Effector memory CD8-positive, alpha-beta T cell (primary cell): ENCODE data around the gene PCGF3.
"Not testable (repeated sequence)": the region's sequence is repeated elsewhere in the genome, so short reads cannot be mapped to it uniquely, and the experiment has no call there.

Experiments
- ATAC-seq: fragments of 150-1000 bp; cut with Tn5 transposase; replicated peaks from 2 replicates; pipeline ENCODE4 v1.10.0; 2021; ENCODE audit warnings: mild to moderate bottlenecking, moderate library complexity
- DNase-seq, 3 experiments: peaks; one replicate each; pipeline ENCODE4 v3.0.0; 2021
- H3K27ac Mint-ChIP-seq, 2 donors: one replicate each; pipeline ENCODE4 v1.8.0; 2022; ENCODE audit warnings: mild to moderate bottlenecking in 2 of 2, mixed read lengths in 2 of 2, moderate library complexity in 2 of 2
- H3K27me3 Mint-ChIP-seq, 2 donors: one replicate each; pipeline ENCODE4 v1.8.0; 2022; ENCODE audit warnings: mixed read lengths in 2 of 2
- H3K36me3 Mint-ChIP-seq: one replicate; pipeline ENCODE4 v1.8.0; 2022; ENCODE audit warnings: mild to moderate bottlenecking, moderate library complexity, mixed read lengths; ENCODE audit not compliant: insufficient read depth
- H3K4me1 Mint-ChIP-seq, 2 donors: one replicate each; pipeline ENCODE4 v1.8.0; 2022; ENCODE audit warnings: low read depth in 2 of 2, mixed read lengths in 2 of 2
- H3K4me3 Mint-ChIP-seq, 2 donors: one replicate each; pipeline ENCODE4 v1.8.0; 2022; ENCODE audit warnings: mild to moderate bottlenecking in 2 of 2, mixed read lengths in 2 of 2, moderate library complexity in 2 of 2
- H3K9me3 Mint-ChIP-seq, 2 donors: one replicate each; pipeline ENCODE4 v1.8.0; 2022; ENCODE audit warnings: mixed read lengths in 2 of 2

Gene PCGF3

DNA sequence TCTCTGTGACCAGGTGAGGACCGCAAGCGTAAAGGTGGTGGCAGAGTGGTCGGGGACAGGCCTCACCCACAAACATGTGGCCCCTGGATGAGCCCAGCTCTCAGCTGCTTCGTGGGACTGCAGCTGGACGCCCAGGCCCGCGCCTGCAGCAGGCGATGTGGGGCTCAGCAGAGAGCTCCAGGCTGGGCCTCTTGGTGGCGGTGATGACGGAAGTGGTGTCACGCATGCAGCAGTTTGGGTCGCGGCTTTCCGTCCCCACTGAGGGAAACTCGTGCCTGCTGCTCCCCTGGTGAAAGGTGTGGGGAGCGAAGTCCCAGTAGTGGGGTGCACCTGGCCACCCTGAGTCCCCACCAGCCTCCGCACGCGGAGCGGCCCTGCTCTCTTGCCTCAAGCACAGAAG lies 26.9 kb downstream of the PCGF3 start:
- no peak overlapping the region for H3K27ac Mint-ChIP-seq
- DNase-seq, result no peak
- H3K36me3 Mint-ChIP-seq, result peaks cover 33% of the 10 kb centered on the region
- no peaks in the 10 kb centered on the region for H3K27me3 Mint-ChIP-seq
- no peak for ATAC-seq
- no peak overlapping the region for H3K4me3 Mint-ChIP-seq
- H3K4me1 Mint-ChIP-seq, result no peaks in the 10 kb centered on the region
- H3K9me3 Mint-ChIP-seq, result no peaks in the 10 kb centered on the region

DNA sequence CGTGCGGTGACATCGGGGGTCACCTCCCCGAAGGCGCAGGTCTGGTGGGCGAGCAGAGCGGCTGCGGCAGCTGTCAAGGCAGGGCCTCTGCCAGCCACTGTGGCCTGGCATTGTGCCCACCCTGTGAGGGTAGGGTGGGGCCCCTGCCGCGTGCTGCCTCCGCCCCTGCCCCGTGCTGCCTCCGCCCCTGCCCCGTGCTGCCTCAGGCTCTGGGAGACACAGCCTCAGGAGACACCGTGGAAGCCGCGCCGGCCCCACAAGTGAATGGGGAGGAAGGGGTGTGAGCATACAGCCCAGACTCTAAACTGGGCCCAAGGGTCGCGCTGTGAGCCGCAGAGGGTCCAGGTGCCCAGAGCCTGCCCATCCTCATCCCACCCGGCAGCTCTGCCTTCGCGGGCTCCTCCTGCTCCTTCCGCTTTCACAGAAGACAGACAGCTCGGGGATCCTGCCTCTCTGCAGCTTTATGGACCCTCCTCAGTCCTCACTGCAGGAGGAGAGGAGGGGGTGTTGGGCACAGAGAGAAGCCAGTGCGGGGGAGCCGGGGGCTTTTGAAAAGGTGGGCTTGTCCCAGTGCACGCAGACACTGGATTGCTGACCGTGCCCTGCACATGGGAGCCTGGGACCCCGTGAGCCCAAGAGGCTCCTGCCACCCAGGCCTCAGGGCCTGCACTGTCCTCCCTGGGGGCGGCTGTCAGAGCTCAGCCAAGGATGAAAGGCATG lies 27.4 kb downstream of the PCGF3 start:
- H3K4me3 Mint-ChIP-seq, result no peak overlapping the region
- H3K9me3 Mint-ChIP-seq, result no peaks in the 10 kb centered on the region
- peaks cover 39% of the 10 kb centered on the region for H3K36me3 Mint-ChIP-seq
- no peak for DNase-seq
- no peaks in the 10 kb centered on the region for H3K27me3 Mint-ChIP-seq
- no peaks in the 10 kb centered on the region for H3K4me1 Mint-ChIP-seq
- no peak overlapping the region for H3K27ac Mint-ChIP-seq
- ATAC-seq, result no peak

DNA sequence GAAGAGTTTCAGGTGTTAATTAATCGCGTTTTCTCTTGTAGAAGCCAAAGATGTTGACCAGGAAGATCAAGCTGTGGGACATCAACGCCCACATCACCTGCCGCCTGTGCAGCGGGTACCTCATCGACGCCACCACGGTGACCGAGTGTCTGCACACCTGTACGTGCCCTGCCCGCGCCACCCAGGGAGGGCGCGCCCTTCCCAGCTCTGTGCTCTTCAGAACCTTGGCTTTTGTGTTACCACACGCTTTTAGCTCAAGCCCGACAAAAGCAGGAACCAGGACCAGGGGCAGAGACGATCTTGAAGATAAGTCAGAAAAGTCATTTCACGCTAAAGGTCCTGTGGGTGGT lies 28.0 kb downstream of the PCGF3 start:
- no peaks in the 10 kb centered on the region for H3K27me3 Mint-ChIP-seq
- ATAC-seq (no peak), DNase-seq (no peak)
- peaks cover 40% of the 10 kb centered on the region for H3K36me3 Mint-ChIP-seq
- H3K4me3 Mint-ChIP-seq, result no peak overlapping the region
- no peak overlapping the region for H3K27ac Mint-ChIP-seq
- H3K9me3 Mint-ChIP-seq, result no peaks in the 10 kb centered on the region
- H3K4me1 Mint-ChIP-seq, result no peaks in the 10 kb centered on the region

DNA sequence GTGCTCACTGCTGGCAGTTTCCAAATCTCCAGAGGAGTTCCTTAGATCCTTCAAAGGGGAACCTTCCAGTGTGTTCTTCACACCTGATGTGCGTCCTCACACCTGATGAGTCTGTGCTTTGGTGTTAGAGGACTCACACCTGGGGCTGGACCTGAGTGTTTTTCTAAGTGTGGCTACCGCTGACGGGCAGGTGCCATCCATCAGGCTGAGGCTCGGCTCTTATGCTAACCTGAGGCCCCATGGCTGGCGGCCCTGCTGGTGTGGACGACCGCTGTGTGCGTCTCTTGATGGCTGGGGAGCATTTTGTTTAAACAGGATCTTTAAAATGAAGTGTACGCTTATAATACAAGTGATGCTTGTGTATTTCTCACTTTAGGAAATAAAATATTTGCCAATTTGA lies 28.4 kb downstream of the PCGF3 start:
- Mint-ChIP-seq H3K4me3 (no peak overlapping the region), H3K4me1 (no peaks in the 10 kb centered on the region), H3K27me3 (no peaks in the 10 kb centered on the region), H3K9me3 (no peaks in the 10 kb centered on the region), H3K27ac (no peak overlapping the region), H3K36me3 (peaks cover 40% of the 10 kb centered on the region)
- ATAC-seq (no peak), DNase-seq (no peak)

DNA sequence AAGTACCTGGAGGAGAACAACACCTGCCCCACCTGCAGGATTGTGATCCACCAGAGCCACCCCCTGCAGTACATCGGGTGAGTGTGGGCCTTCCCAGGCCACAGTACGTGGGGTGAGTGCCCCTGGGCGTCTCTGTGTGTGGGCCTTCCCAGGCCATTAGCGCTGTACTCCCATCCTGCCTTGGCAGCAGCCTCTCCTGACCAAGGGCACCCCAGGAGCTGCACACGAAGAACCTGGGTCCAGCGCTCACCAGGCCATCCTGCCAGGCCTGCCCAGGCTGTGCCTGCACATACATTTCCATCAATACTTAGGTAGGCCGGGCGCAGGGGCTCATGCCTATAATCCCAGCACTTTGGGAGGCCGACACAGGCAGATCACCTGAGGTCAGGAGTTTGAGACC lies 29.3 kb downstream of the PCGF3 start:
- no peak for DNase-seq
- no peaks in the 10 kb centered on the region for H3K4me1 Mint-ChIP-seq
- H3K27ac Mint-ChIP-seq, result peak overlapping the region in 1 of 2 donors; percentile 46
- ATAC-seq, result no peak
- no peak overlapping the region for H3K4me3 Mint-ChIP-seq
- H3K9me3 Mint-ChIP-seq, result no peaks in the 10 kb centered on the region
- H3K27me3 Mint-ChIP-seq, result no peaks in the 10 kb centered on the region
- H3K36me3 Mint-ChIP-seq, result peaks cover 38% of the 10 kb centered on the region

DNA sequence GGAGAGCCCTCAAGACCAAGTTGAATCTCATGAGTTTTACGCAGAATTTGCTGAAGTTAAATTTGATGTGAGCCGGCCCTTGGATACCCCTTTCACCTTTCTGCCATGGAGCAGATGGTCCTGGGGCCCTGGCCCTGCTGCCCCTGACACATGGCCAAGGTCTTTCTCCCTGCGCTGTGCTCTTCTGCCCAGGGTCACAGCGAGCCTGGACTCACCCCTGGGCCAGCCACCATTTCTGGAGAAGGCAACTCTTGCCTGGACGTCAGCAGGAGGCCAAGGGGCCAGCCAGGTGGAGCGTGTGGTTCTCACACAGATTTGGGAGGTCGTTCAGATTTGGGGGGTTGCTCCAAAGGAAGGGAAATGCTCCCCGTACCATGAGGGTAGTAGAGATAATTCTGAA lies 30.0 kb downstream of the PCGF3 start:
- DNase-seq, result no peak
- Mint-ChIP-seq H3K36me3 (peaks cover 41% of the 10 kb centered on the region), H3K27ac (peak overlapping the region in 1 of 2 donors; percentile 46), H3K4me1 (no peaks in the 10 kb centered on the region), H3K4me3 (no peak overlapping the region), H3K27me3 (no peaks in the 10 kb centered on the region), H3K9me3 (no peaks in the 10 kb centered on the region)
- no peak for ATAC-seq

DNA sequence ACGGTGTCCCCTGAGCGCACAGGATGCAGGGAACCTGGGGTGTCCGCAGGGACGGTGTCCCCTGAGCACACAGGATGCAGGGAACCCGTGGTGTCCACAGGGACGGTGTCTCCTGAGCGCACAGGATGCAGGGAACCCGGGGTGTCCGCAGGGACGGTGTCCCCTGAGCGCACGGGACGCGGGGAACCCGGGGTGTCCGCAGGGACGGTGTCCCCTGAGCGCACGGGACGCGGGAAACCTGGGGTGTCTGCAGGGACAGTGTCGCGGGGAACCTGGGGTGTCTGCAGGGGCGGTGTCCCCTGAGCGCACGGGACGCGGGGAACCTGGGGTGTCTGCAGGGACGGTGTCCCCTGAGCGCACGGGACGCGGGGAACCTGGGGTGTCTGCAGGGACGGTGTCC lies 30.9 kb downstream of the PCGF3 start:
- H3K36me3 Mint-ChIP-seq, result peaks cover 41% of the 10 kb centered on the region
- ATAC-seq, H3K9me3 Mint-ChIP-seq, H3K4me1 Mint-ChIP-seq, DNase-seq, H3K4me3 Mint-ChIP-seq, H3K27me3 Mint-ChIP-seq, H3K27ac Mint-ChIP-seq: not testable (repeated sequence)

DNA sequence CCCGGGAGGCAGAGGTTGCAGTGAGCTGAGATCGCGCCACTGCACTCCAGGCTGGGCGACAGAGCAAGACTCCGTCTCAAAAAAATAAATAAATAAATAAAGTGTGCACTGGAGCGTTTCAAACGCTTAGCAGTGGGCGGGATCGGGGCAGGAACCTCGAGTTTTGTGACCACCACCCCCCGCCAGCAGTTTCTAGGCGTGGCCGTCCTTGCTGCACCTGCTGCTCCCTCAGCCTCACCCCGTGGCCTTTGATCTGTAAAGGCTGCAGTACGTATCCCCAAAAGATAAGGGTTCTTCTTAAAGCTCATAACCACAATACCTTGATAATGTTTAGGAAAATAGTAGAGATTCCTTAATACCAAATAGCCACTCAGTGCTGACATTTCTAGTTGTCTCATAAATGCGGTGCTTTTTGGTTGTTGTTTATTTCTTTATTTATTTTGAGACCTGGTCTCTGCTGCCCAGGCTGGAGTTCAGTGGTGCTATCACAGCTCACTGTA lies 33.2 kb downstream of the PCGF3 start:
- Mint-ChIP-seq H3K4me3 (no peak overlapping the region), H3K4me1 (peaks cover 5% of the 10 kb centered on the region in 2 donors), H3K9me3 (no peaks in the 10 kb centered on the region), H3K36me3 (peaks cover 42% of the 10 kb centered on the region), H3K27me3 (no peaks in the 10 kb centered on the region), H3K27ac (no peak overlapping the region)
- DNase-seq (no peak), ATAC-seq (no peak)

DNA sequence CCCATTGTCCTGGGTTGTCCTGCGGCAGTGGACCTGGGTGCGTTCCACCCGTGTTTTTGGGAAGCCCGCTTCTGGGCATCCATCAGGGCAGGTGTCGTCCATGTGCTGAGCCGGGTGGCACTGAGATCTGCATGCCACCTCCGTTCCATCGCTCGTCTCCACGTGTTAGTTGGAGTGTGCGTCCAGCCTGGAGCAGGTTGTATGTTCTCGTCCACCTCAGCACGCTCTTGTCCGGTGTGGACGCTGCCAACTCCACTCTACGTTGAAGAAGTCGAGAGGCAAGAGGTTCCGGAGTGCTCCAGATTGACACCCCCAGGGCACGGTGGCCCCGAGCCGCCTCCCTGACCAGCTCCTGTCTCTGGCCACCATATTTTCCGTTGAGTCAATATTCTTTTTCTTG lies 33.9 kb downstream of the PCGF3 start:
- Mint-ChIP-seq H3K9me3 (no peaks in the 10 kb centered on the region), H3K27ac (no peak overlapping the region), H3K4me1 (peaks cover 5 to 7% of the 10 kb centered on the region in 2 donors), H3K27me3 (no peaks in the 10 kb centered on the region), H3K4me3 (no peak overlapping the region), H3K36me3 (peaks cover 42% of the 10 kb centered on the region)
- DNase-seq, result no peak
- no peak for ATAC-seq

DNA sequence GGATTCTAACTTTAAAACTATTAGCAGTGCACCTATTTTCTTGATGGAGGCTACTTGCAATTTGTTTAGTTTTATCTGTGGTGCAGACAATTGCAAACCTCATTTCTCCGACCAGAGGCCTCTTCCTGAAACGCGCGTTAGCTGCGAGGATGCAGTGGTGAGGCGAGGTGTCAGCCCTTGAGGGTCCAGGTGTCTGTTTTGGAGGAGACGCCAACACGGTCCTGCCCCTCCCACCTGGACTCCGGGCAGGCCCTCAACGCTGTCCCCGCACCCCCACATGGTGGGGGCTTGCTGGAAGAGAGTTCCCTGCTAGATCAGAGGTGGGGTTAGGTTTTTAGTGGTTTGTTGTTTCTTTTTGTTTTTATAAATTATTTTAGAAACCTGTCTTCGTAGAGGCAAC lies 34.4 kb downstream of the PCGF3 start:
- ATAC-seq (no peak), DNase-seq (no peak)
- peaks cover 5 to 7% of the 10 kb centered on the region in 2 donors for H3K4me1 Mint-ChIP-seq
- H3K36me3 Mint-ChIP-seq, result peaks cover 37% of the 10 kb centered on the region
- no peaks in the 10 kb centered on the region for H3K9me3 Mint-ChIP-seq
- H3K27me3 Mint-ChIP-seq, result no peaks in the 10 kb centered on the region
- no peak overlapping the region for H3K4me3 Mint-ChIP-seq
- H3K27ac Mint-ChIP-seq, result no peak overlapping the region

DNA sequence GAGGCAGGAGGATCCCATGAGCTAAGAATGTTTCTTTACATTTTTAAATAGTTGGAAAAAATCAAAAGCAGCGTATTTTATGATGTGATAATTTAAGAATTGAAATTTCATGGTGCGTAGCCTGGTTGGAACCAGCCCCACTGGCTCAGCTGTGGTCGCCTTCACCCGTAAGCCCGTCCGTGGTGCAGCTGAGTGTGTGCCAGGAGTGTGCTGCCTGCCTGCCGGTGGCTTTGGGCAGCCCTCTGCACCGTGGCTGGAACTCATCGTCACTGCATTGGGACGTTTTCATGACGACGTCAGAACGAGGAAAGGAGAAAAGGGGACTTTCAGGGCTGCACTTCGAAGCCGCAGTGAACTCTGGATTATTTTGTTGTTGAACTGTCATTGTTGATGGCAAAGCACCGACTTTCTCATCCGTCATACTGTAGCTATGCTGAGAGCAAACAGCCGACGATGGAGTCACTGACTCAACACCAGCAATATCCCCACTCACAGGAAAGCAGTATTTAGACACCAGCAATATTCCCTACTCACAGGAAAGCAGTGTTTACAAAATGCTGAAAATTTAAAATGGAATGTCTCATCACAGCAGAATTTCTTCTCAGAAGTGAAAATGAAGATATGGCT lies 35.1 kb downstream of the PCGF3 start:
- H3K4me3 Mint-ChIP-seq, result no peak overlapping the region
- no peaks in the 10 kb centered on the region for H3K9me3 Mint-ChIP-seq
- peaks cover 33% of the 10 kb centered on the region for H3K36me3 Mint-ChIP-seq
- H3K4me1 Mint-ChIP-seq, result peaks cover 5 to 7% of the 10 kb centered on the region in 2 donors
- no peaks in the 10 kb centered on the region for H3K27me3 Mint-ChIP-seq
- DNase-seq (no peak), ATAC-seq (no peak)
- H3K27ac Mint-ChIP-seq, result no peak overlapping the region

DNA sequence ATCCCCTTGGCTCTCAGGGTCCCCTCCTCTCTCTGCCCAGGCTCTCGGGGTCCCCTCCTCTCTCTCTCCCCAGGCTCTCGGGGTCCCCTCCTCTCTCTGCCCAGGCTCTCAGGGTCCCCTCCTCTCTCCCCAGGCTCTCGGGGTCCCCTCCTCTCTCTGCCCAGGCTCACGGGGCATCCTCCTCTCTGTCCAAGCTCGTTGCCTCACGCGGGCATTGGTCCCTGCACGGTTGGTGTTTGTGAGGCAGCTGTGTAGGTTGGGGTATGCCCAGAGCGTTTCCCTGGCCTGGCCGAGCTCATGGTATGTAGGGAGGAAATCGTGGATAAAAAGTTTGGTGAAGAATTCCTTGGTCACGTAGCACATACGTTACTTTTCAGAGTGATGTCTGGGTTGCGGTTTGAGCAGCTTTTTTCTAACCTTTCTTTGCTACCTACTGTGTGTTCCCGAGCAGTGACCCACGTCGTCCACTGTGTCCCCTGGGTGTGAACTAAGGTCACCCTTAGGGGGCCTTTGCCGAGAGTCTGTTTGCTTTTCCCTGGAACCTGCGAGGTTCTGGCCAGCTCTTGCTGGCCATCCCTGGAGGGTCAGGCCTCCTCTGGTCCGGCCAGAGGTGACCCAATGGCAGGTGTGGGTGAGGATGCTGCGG lies 36.6 kb downstream of the PCGF3 start:
- ATAC-seq (no peak), DNase-seq (no peak)
- Mint-ChIP-seq H3K27ac (no peak overlapping the region), H3K4me3 (no peak overlapping the region), H3K36me3 (peaks cover 31% of the 10 kb centered on the region), H3K4me1 (peaks cover 5 to 7% of the 10 kb centered on the region in 2 donors), H3K27me3 (no peaks in the 10 kb centered on the region), H3K9me3 (no peaks in the 10 kb centered on the region)

DNA sequence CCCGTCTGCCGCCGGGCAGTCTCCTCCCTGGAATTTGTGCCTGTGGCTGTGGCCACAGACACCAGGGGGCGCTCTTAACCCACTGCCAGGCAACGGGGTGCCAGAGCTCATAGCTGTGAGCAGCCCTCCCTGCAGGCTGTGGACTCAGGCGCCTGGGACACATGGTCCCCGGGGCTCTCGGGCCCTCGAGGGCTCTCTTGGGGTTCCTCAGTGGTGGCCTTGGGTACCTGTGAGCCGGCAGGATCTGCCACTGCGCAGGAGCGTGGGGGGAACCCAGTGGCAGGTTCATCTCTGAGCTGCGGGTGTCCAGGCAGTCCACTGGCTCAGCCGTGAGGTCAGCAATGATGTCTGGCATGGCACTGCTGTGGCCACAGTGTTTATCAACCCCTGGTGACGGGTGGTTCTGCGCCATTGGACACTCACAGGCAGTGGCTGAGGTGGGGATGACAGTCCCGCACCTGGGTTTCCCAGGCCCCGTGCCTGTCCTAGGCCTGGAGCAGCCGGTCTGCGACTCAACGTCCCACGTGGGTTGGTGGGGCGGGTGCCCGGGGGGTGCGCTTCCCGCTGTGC lies 37.2 kb downstream of the PCGF3 start:
- Mint-ChIP-seq H3K9me3 (no peaks in the 10 kb centered on the region), H3K4me3 (no peak overlapping the region), H3K27me3 (no peaks in the 10 kb centered on the region), H3K27ac (no peak overlapping the region), H3K4me1 (peaks cover 5 to 7% of the 10 kb centered on the region in 2 donors), H3K36me3 (peaks cover 25% of the 10 kb centered on the region)
- peak; percentile 96 for ATAC-seq
- peak; percentile 71 to 78 (median 75) for DNase-seq
